ENCODE measurements around the gene RPL6.
"Not testable (repeated sequence)": the region's sequence is repeated elsewhere in the genome, so short reads cannot be mapped to it uniquely, and the experiment has no call there.

- not testable (repeated sequence) for TF ChIP-seq POLR2AphosphoS5 (IDR thresholded peaks at IDR 0.05; ENCODE audit: low read depth, low read length); REST (IDR thresholded peaks at IDR 0.05; ENCODE audit: insufficient read depth in 1 of 2, low read depth in 2 of 2, low read length in 1 of 2); CTCF (IDR thresholded peaks at IDR 0.05); SIN3A (IDR thresholded peaks at IDR 0.05; ENCODE audit: borderline replicate concordance, insufficient read depth, low read depth, low read length); TCF7L2 (IDR thresholded peaks at IDR 0.05; ENCODE audit: low read depth, low read length)
Observed at GRCh38 chr12:112407683-112408082, 1.7 kb downstream of the RPL6 start.

Data from Panc1 (cell line).